Tibial artery (tissue), 4 donors: ENCODE data around the gene MIPEP.

ENCODE experiments used
- DNase-seq, 2 donors: peaks; one replicate each; pipeline ENCODE4 v3.0.0-alpha.2; 2019
- H3K27ac ChIP-seq, 2 donors: fragments of 200-600 bp; sonication (generic) in 1 of 2; 1 replicate in 1 of 2; 2 replicates in 1 of 2; pipeline ENCODE4 v1.5.1; 2018 to 2019; ENCODE audit warnings: mild to moderate bottlenecking in 1 of 2
- H3K27me3 ChIP-seq, 2 donors: fragments of 200-600 bp; sonication (generic) in 1 of 2; one replicate each; pipeline versions ENCODE4 v1.5.1 to v1.6.0; 2016 to 2019
- H3K36me3 ChIP-seq, 3 donors: fragments of 200-600 bp; sonication (generic) in 2 of 3; one replicate each; pipeline ENCODE4 v1.5.1; 2016 to 2019; ENCODE audit warnings: mild to moderate bottlenecking in 2 of 3
- H3K4me1 ChIP-seq, 4 donors: fragments of 200-600 bp; sonication (generic) in 2 of 4; 1 replicate in 3 of 4; 2 replicates in 1 of 4; pipeline ENCODE4 v1.5.1; 2016 to 2019
- H3K4me3 ChIP-seq, 2 donors: fragments of 200-600 bp; sonication (generic) in 1 of 2; 1 replicate in 1 of 2; 2 replicates in 1 of 2; pipeline ENCODE4 v1.5.1; 2018 to 2019; ENCODE audit warnings: mild to moderate bottlenecking in 2 of 2
- H3K9me3 ChIP-seq, 3 donors: fragments of 200-600 bp; sonication (generic) in 1 of 3; one replicate each; pipeline ENCODE4 v1.5.1; 2016 to 2019
- CTCF ChIP-seq, 2 experiments: fragments of 200-600 bp in 1 of 2; fragments of 450-650 bp in 1 of 2; IDR thresholded peaks; one replicate each; pipeline ENCODE4 v1.5.1; 2017 to 2019; ENCODE audit warnings: antibody characterized with exemption in 2 of 2, mild to moderate bottlenecking in 1 of 2, moderate library complexity in 1 of 2
- intact Hi-C: fragments of 100-400 bp; cut with DNase I; formaldehyde crosslinking; loops from one replicate; pipeline ENCODE4 v1.15.0; 2023; ENCODE audit warnings: low total_unique reads

MIPEP gene

GRCh38 chr13:23787464-23787863, 101.7 kb downstream of the MIPEP start:
- Histone ChIP-seq H3K4me1 (peaks cover 0 to 5% (median 0%) of the 10 kb centered on the region in 4 donors), H3K9me3 (no peaks in the 10 kb centered on the region), H3K27me3 (no peaks in the 10 kb centered on the region), H3K4me3 (no peak overlapping the region), H3K27ac (no peak overlapping the region), H3K36me3 (peaks cover 0 to 5% (median 0%) of the 10 kb centered on the region in 3 donors)
- no peak for TF ChIP-seq CTCF (IDR thresholded peaks at IDR 0.05)
- intact Hi-C loops: no loop called here
- DNase-seq: no peak

GRCh38 chr13:23786607-23787006, 102.6 kb downstream of the MIPEP start:
- Histone ChIP-seq H3K4me3 (no peak overlapping the region), H3K27ac (no peak overlapping the region), H3K36me3 (no peaks in the 10 kb centered on the region), H3K9me3 (no peaks in the 10 kb centered on the region), H3K27me3 (no peaks in the 10 kb centered on the region), H3K4me1 (peaks cover 0 to 5% (median 0%) of the 10 kb centered on the region in 4 donors)
- intact Hi-C loops: no loop called here
- no peak for TF ChIP-seq CTCF (IDR thresholded peaks at IDR 0.05)
- DNase-seq: no peak

GRCh38 chr13:23778879-23779278, 110.3 kb downstream of the MIPEP start:
- Histone ChIP-seq H3K36me3 (no peaks in the 10 kb centered on the region), H3K9me3 (no peaks in the 10 kb centered on the region), H3K4me1 (no peaks in the 10 kb centered on the region), H3K27me3 (no peaks in the 10 kb centered on the region), H3K27ac (no peak overlapping the region), H3K4me3 (no peak overlapping the region)
- no peak for DNase-seq
- intact Hi-C loops: no loop called here
- no peak for TF ChIP-seq CTCF (IDR thresholded peaks at IDR 0.05)

GRCh38 chr13:23778002-23778652, 111.1 kb downstream of the MIPEP start:
- no peak for DNase-seq
- Histone ChIP-seq H3K4me3 (no peak overlapping the region), H3K4me1 (no peaks in the 10 kb centered on the region), H3K9me3 (no peaks in the 10 kb centered on the region), H3K27ac (no peak overlapping the region), H3K27me3 (no peaks in the 10 kb centered on the region), H3K36me3 (no peaks in the 10 kb centered on the region)
- TF ChIP-seq CTCF (IDR thresholded peaks at IDR 0.05): no peak
- intact Hi-C loops: no loop called here

GRCh38 chr13:23777575-23777870, 111.7 kb downstream of the MIPEP start:
- H3K27ac ChIP-seq: no peak overlapping the region
- H3K27me3 ChIP-seq: no peaks in the 10 kb centered on the region
- no peak for DNase-seq
- TF ChIP-seq CTCF (IDR thresholded peaks at IDR 0.05): no peak
- no peaks in the 10 kb centered on the region for H3K36me3 ChIP-seq
- no peaks in the 10 kb centered on the region for H3K4me1 ChIP-seq
- no peak overlapping the region for H3K4me3 ChIP-seq
- H3K9me3 ChIP-seq: no peaks in the 10 kb centered on the region
- intact Hi-C loops: no loop called here
